ENCODE results near the gene ZYG11B.
"Not testable (repeated sequence)": the region's sequence is repeated elsewhere in the genome, so short reads cannot be mapped to it uniquely, and the experiment has no call there.

The ZYG11B gene

DNA sequence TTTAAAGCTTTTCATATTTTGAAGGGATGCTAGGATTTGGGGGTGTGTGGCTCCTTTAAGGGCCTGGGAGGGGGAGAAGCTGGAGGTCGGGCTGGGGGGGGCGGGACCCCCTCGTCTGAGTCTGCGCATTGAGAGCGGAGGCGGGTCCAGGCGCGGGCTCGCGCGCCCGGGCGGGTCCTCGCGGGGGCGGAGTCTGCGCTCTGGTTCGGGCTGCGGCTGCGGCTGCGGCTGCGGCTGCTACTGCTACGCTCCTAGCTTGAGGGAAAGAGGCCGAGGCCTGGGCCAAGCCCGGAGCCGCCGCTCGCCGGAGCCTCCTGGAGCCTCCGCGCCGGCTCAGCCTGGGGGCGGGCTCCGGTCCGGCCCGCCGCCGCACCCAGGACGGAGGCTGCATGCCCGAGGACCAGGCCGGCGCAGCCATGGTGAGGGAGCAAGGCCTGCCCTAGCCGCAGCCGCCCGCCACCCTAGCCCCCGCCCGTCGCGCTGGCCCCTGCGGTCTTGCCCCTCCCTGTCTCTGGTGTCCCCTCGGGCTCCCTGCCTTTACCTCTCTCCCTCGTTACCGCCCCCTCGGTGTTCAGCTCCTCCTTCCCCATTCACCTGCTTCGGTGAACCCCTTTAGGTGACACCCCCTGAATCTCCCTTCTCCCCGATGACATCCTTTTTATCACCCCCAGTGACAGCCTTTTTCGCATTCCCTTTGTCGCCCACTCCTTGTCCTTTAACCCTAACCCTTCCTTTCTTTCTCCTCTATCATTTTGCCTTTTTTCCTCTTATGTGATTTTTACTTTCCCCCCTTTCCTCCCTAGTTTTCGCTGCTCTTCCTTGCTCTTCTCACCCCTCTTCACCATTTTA, at the start of gene ZYG11B:
Gene ZYG11B, plus strand, starts transcription at position 189 of the 849 bp plus-strand sequence. Its CDS starts 201 bp downstream, at position 390.
- peak; percentile 92 to 93 for DNase-seq

DNA sequence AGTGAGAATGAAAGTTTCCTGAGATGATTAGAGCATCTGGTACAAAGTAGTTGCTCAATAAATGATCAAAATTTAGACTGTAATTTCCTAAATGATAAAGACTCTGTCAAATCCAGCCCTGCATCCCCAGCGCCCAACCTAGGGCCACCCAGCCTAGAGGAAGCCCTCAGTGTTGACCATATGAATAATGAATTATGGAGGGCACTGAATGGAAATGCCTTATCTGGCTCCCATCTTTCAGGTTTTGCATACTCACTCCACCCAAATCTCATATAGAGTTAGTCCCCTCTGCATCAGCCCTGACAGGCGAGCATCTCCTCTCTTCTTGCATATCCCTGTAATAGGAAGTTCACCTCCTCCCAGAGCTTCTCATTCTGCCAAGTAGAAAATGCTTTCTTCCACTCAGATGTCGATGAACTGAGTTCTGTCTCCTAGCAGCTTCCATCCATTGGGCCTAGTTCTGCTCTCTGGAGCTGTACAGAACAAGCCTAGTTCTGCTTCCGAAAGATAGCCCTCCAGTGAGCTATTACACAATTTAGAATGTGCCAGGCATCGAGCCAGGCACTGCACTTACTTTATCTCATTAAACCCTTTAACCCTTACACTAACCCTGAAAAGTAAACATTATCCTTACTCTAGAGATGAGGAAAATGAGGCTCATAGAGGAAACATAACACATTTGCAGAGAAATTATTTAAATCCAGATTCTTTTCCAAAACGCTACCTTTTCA, 49.0 kb upstream of the ZYG11B start:
- no peak for DNase-seq

DNA sequence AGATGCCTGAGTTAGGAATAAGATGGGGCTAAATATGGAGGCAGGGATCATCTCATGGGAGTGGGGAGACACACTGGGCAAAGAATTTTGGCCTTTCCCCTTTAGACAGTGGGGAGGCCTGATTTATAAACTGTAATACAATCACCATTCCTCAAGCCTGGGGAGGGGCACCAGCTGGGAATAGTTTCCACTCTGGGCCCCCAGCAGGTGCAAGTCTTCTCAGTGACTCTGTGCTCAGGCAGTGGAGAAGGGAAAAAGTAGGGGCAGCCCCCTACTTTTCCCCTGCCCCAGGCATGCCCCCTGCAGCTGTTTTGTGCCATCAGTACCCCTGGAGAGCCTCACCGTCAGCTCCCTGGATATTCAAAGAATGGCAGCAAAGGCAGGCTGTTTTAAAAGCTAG, 47.2 kb upstream of the ZYG11B start:
- no peak for DNase-seq

DNA sequence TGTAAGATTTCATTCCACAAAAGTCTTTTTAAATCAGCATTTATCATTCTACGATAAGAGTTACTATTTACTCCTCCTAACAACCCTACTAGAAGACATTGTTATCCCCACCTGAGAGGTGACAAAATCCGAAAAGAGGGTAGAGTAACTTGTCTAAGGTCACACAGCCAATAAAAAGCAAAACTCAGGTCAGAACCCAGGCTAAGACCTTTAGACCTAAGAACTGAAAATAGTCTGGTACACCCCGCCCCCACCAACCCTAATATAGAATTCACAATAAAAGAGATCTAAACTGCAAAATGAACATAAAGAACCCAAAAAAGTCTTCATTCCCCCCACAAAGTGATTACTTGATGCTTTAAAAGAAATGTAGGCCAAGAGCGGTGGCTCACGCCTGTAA, 46.8 kb upstream of the ZYG11B start:
- no peak for DNase-seq

DNA sequence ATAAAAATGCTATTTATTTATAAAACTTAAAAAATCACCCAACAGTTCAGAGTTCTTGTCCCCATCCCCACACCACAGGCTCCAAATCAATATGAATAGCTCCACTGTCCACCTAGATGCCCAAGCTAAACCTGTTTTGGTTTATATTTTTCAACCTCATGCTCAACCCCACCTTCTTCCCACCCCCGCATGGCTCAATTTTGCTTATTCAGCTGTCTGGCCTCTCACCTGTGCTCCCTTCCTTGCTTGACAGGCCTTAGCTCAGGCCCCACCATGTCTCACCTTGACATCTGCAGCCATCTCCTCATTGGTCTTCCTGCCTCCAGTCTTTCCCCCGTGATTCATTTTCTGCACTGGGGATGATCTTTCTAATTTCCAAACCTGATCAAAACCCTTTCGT, 45.9 kb upstream of the ZYG11B start:
- no peak for DNase-seq

DNA sequence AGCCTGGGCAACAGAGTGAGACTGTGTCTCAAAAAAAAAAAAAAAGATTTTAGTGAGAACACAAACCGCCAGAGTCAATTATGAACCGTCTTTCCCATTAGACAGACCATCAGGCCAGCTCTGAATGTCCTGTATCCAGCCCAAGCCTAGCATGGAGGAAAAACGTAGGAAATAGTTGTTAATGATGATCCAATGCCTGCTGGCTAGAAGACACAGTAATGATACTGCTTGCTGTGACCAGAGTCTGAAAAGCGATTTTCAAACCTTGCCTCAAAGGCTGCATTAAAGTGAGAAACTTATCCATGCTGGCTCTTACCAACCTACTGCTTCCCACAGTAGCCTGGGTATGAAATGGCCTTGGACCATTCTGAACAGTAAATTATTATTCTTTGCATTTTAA, 45.1 kb upstream of the ZYG11B start:
- no peak for DNase-seq

DNA sequence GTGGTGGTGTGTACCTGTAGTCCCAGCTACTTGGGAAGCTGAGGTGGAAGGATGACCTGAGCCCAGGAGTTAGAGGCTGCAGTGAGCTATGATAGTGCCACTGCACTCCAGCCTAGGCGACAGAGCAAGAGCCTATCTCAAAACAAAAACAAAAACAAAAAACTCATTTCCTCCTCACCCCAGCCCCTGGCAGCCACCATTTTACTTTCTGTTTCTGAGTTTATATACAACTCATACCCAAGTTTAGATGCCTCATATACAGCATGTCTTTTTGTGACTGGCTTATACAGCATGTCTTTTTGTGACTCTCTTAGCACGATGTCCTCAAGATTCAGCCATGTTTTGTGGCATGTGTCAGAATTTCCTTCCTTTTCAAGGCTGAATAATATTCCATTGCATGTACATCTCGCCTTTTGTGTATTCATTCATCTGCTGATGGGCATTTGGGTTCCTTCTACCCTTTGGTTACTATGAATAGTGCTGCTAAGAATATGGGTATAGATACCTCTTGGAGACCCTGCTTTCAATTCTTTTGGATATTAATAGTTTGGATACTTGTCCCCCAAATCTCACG, 42.8 kb upstream of the ZYG11B start:
- DNase-seq = no peak

DNA sequence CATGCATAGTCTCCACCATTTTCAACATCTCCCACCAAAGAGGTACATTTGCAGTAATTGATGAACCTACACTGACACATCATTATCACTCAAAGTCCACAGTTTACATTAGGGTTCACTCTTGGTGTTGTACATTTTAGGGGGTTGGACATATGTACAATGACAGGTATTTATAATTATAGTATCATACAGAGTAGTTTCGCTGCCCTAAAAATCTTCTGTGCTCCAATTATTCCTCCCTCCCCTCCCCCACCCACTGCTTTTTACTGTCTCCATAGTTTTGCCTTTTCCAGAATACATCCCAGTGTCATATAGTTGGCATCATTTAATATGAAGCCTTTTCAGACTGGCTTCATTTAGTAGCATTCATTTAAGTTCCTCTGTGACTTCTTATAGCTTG, 41.7 kb upstream of the ZYG11B start:
- DNase-seq = no peak

DNA sequence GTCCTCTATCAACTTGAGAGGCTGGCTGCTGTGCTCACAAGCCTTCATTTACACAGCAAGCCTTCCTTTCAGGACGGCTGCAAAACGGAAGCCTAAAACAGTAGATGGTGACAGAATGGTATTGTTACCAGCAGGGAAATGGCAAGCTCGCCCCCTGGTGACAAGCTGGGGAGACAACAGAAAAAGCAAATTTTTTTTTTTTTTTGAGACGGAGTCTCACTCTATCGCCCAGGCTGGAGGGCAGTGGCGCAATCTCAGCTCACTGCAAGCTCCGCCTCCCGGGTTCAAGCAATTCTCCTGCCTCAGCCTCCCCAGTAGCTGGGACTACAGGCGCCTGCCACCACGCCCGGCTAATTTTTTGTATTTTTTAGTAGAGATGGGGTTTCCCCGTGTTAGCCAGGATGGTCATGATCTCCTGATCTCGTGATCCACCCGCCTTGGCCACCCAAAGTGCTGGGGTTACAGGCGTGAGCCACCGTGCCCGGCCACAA, 39.9 kb upstream of the ZYG11B start:
- DNase-seq = peak; percentile 81 to 82

DNA sequence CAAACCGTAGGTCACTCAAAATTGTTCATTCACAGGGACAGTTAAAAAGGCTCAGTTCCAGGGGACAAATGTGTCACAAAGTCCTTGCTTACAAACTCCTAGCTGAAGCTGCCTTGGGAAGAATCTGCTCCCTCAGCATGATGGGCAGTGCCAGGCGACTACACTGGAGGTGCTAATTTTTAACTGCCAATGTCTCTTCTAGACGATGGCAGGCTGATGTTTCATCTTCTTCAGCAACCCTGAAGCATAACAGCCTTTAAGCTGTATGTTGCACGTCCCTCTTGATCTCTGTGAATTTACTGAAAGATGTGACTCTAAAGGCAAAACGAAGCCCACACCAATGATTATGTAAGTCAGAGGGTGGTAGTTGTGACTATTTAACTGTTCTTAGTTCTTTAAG, 39.4 kb upstream of the ZYG11B start:
- DNase-seq = no peak

DNA sequence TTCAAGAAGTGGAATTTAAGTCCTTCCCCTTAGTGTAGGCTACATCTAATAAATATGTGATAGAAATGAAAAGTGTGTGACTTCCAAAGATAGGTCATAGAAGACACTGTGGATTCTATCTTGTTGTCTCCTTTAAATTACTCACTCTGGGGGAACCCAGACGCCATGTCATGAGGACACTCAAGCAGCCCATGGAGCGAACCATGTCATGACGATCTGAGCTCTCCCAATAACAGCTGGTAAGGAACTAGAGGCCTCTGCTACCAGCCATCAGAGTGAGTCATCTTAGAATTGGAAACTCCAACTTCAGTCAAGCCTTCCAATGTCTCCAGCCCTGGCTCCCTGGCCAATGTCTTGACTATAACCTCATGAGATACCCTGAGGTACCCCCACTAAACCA, 34.4 kb upstream of the ZYG11B start:
- no peak for DNase-seq

DNA sequence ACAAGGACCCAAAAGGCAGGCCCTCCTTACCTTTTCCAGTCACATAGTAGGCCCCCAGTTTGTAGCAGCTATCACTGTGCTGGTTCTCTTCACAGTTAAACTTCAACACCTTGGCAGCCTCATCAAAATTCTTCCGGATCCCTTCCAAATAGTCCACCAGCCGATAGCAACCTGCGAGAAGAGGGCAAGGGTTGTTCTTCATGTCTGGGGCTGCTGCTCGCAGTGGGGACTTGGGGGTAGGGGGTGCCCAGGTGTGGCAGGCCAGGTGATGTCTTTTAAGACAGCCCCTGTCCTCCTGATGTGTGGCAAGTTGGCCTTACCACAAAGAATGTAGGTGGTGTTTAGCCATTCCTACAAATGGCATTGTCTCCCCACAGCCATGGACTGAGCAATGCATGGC, 33.6 kb upstream of the ZYG11B start:
- no peak for DNase-seq

DNA sequence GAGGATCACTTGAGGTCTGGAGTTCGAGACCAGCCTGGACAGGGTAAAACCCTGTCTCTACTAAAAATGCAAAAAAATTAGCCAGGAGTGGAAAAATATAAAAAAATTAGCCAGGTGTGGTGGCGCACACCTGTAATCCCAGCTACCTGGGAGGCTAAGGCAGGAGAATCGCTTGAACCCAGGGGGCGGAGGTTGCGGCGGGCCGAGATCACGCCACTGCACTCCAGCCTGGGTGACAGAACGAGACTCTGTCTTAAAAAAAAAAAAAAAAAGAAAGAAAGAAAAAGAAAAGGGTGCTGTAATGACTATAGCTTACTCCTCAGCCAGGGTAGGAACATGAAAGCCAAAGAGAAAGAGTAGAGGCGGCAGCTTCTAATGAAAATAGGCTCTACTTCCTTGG, 32.9 kb upstream of the ZYG11B start:
- not testable (repeated sequence) for DNase-seq

DNA sequence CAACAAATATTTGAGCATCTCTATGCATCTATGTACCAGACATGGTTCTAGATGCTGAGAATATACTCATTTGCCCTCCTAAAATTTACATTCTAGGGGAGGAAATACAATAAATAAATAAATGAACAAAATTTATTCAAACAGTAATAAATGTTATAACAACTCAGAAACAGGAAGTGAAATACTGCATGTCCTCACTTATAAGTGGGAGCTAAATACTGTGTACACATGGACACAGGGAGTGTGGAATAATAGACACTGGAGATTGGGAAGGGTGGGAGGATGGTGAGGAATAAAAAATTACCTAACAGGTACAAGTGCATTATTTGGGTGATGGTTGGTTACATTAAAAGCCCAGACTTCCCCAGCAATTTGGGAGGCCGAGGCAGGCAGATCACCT, 32.4 kb upstream of the ZYG11B start:
- no peak for DNase-seq

DNA sequence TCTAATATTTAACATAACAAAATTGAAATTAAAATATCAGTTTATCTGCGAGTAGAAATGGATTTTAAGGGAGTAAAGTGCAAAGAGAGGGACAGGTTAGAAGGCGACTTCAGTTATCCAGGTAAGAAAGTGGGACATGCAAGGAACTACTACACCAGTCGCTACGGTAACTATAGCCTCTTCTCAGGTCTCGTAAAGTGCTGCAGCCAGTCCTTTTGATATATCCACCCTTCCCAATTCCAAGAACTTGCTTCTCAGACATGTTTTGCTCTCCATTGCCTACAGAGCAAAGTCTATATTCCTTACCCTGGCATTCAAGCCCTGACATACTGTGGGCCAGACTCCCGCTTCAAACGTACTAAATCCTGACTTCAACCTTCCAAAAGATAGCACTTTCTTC, 30.6 kb upstream of the ZYG11B start:
- no peak for DNase-seq

DNA sequence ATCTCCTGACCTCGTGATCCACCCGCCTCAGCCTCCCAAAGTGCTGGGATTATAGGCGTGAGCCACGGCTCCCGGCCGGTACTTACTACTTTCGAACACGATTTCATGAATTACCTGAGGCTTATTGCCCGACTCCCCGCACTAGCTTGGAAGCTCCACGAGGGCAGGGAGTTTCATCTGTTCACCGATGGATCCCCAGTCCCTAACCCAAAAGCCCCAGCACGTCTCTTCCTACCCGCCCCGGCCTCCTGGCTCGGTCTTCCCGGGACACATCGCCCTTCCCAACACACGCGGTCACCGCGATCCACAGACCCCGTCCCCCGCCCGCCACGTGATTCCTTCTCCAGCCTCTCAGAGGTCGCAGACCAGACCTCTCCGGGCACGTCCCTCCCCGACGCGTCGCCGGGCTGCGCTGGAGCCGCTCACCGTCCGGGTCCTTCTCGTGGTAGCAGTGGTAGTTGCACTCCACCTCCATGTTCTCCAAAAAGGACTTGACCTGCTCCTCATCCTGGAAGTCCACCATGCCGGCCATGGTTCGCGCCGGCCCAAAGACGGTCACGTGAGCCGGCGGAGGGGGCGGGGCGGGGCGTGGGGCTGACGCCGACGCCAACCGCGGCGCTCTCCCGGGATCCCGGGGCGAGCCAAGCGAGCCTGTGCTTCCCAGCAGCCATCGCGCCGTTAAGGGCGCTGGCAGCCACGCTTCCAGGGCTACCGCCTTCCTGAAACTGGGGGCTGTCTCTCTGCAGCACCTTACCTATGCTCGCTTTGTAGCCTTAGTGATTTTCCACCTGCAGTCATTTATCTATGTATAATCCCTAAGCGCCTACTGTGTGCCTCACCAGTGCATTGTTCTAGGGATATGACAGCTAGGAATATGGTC, 28.2 kb upstream of the ZYG11B start, which contains the start of gene COA7:
Gene COA7, minus strand, starts transcription at position 553 of the 880 bp plus-strand sequence. Its CDS starts 21 bp downstream, at position 532.
- DNase-seq = peak; percentile 66 to 71

DNA sequence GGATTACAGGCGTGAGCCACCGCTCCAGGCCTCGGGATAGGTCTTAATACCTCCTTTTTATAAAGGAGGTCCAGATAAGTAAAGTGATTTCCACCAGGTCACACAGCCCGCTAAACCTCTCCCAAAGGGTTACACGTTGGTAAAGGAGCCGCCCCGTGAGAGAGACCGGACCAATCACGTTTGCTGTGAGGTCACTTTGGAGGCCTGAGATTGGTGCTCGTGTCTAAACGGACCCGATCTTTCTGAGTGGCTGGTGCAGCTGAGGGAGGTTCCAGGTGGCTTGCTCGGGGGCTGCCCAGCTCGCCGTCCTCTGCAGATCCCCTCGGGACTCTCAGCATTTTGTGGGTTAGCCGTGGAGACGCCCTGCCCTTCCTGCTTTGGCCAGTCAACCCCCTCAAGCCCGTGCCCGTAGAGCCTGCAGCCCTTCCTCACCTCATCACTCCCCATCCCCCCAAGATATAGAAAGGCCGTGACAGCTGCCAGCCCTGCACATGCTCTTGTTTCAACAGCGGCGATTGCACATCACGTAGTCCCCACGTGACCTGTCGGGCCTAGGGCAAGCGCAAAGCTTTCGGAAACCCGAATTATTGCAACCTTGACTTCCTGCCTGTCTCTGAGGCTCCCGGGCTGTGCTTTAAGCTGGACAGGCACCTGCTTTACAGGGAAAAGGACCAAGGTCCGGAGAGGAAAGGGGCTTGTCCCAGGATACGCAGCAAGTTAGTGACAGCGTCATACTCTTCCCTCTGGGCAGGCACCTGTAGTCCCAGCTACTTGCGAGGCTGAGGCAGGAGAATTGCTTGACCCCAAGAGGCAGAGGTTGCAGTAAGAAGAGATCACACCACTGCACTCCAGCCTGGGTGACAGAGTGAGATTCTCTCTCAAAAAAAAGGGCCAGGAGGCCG, 23.1 kb upstream of the ZYG11B start:
- DNase-seq = peak; percentile 89

DNA sequence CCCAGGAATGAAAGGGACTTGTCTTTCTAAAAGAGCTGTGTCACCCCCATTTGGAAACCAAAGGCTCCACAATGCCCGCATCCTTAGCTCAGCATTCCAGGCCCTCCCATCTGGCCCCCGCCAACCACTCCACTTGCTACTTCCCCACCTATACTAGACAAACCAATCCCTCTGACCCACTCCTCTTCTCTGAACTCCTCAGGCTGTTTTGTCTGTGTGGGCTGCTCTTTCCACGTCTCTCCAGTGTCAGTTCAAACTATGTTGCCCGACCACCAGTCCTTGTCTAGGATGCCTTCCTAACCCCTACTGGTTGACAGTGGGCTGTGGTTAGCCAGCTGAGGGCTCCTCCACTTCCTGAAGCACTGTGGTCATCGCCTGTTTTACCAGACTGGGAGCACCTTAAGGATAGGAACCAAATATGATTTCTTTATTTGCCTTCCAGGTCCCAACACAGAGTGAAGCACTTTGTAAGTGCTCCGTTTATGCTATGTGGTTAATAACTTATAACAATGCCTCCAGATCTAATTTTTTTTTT, 20.1 kb upstream of the ZYG11B start:
- DNase-seq = no peak

DNA sequence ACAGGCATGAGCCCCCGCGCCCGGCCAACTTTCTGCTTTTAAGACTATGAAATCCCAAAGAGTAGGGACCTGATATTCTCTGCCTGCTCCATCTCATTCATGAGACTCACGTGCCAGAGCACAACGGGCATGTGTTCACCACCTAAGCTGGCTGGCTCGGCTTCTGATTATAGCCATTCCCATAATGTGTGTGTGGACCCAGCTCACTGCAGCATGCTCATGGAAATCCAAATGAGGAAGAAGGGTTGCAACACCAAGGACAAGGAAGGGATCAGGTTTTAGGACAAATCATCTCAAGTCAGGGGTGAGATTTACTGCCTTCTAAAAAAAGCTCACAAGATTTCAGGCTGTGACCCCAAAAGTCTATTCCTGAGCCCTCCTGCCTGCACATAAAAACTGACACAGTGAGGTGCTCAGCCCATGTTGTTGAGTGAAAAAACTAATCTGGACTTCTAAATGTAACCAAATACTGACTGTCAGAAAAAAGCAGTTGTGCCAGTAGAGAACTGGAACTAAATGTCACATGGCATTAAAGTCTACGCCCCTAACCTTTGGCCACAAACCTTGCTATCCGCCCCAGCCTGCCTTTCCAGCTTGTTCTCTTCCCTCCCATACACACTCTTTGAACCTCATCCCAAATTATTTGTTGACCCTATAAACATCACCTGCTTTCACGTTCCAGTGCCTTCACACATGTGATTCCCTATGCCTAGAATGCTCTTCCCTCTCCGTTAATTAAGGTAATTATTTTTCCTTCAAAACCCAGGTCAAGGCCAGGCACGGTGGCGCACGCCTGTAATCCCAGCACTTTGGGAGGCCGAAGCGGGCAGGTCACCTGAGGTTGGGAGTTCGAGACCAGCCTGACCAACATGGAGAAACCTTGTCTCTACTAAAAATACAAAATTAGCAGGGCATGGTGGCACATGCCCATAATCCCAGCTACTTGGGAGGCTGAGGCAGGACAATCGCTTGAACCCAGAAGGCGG, 19.0 kb upstream of the ZYG11B start:
- no peak for DNase-seq

All from CD4-positive, alpha-beta T cell treated with Interleukin-1 beta for 1 hour (primary cell).